NCI-H1694 treated with DMSO at 0.1 percent for 48 hours (cell line): Measurements from ENCODE around the gene CMIP.
"Not testable (repeated sequence)": the region's sequence is repeated elsewhere in the genome, so short reads cannot be mapped to it uniquely, and the experiment has no call there.

Experiments used
- DNase-seq: peaks from one replicate; lab custom pipeline; 2025; lab: John Stamatoyannopoulos, UW

Gene CMIP

DNA sequence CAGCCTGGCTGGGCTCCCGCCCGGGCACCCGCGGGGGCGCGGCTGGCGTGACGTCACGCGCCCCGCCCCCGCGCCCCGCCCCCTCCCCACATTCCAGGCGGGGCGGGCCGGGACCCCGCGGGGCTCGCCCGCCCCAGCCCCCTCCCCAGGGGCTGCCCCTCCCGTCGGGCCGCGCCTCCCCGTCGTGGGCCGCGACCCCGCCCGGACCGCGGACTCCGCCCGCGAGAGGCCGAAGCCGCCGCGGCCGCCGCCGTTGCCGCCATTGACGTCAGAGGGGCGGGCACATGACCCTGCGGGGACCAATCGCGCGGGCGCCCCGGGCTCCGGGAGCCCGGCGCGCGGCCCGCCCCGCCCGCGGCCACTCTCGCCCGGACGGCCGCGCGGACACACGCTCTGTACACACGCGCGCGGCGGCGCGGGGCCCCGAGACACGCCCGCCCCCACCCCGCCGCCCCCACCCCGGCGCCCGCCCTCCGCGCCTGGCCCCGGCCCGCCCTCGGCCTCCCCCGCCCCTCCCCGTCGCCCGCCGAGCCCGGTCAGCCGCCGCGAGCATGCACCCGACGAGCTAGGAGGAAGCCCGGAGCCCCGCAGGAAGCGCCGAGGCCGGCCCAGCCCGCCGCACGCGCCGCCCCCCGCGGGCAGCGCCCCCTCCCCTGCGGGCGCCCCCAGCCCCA lies at the start of gene CMIP:
Gene CMIP (plus strand): TSS at position 361 of the 674 bp plus-strand sequence.
- peak; percentile 5 for DNase-seq

- no peak for DNase-seq
Measured at GRCh38 chr16:81394966-81395655, 49.5 kb upstream of the CMIP start.

GRCh38 chr16:81397058-81397878 lies 47.3 kb upstream of the CMIP start:
- DNase-seq: no peak

- DNase-seq: no peak
Measured at GRCh38 chr16:81397879-81398520, 46.6 kb upstream of the CMIP start.

- DNase-seq: no peak
Measured at GRCh38 chr16:81399909-81400308, 44.7 kb upstream of the CMIP start.

DNA sequence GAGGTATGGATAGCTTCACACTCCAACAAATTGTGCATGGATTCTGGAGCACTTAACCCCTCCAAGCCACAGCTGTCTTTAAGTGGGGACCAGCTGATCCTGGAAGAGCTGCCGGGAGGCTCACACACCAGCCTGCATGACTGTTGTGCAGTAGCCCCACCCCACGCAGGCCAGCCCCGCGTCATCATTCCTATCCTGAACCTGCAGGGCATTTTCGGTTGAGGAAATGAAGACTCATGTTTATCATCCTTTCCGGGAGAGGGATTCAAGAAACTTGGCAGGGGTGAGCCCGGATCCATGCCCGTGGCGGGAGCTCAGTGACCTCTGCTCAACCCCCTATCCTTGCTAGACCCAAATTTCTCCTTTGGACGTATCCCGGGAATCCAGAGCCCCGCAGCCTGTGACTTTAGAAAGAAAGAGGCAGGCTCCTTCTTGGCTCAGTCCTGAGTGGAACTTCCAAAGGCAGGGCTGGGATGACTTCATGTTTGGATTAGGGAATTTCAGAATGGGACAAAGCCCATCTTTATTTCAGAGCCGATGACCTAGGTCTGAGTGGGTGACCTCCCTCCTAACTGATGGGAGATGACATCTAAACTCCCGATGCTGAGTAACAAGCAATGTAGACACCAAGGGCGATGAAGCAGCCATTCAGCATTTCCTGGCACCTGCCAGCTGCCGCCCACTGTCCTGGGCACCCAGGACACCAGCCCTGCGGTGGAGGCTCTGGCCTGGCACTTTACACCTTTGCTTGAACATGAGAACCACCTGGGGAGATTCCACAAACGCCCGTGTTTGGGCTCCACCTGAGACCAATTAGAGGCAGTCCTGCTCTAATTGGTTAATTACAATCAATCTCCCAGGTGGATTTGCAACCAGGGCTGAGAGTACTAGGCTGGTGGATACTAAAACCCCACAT lies 43.3 kb upstream of the CMIP start:
- no peak for DNase-seq

DNA sequence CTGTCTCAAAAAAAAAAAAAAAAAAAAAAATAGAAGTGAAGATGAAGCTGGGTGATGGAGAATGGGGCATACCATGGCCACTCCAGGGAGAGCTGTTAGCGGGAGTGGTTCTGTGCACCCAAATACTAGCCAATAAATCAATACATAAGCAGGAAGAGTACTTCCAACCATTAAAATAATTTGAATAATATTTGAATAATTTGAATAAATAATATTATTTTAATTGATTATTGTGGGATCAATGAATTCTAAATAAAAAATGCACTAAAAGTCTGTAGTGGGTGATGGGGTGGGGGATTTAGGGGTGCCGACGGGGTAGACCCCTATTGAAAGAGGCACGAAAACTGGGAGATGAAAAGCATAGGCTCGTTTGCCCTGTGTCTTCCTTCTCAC lies 41.4 kb upstream of the CMIP start:
- no peak for DNase-seq

- peak; percentile 31 for DNase-seq
Measured at GRCh38 chr16:81403601-81404391, 40.8 kb upstream of the CMIP start.

- not testable (repeated sequence) for DNase-seq
Measured at GRCh38 chr16:81405002-81405401, 39.6 kb upstream of the CMIP start.

- DNase-seq: no peak
Measured at GRCh38 chr16:81405702-81406113, 38.9 kb upstream of the CMIP start.

GRCh38 chr16:81408409-81408950 lies 36.1 kb upstream of the CMIP start:
- no peak for DNase-seq

DNA sequence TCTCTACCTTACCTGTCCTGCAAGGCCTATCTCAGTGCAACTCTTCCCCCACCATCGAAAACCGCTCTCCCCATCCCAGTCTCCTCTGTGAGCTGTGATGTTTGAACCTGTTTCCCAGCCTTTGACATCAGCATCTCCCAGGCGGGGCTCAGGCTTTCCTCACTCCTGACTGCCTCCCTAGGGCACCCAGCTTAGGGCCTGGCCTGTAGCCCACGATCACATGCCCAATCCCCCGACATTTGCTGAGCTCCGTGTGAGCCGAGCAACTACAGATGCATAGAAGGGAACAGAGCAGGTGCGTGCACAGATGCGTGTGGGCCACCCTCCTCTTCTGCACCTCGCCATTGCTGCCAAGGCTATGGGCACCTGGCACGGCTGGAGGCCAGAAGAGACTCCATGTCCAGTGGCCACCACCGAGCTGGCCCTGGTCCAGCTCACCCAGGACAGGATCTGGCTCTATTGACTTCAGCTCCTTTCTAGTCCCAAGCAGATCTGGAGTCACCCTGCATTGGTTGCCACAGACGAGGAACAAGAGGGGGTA lies 35.5 kb upstream of the CMIP start:
- no peak for DNase-seq

DNA sequence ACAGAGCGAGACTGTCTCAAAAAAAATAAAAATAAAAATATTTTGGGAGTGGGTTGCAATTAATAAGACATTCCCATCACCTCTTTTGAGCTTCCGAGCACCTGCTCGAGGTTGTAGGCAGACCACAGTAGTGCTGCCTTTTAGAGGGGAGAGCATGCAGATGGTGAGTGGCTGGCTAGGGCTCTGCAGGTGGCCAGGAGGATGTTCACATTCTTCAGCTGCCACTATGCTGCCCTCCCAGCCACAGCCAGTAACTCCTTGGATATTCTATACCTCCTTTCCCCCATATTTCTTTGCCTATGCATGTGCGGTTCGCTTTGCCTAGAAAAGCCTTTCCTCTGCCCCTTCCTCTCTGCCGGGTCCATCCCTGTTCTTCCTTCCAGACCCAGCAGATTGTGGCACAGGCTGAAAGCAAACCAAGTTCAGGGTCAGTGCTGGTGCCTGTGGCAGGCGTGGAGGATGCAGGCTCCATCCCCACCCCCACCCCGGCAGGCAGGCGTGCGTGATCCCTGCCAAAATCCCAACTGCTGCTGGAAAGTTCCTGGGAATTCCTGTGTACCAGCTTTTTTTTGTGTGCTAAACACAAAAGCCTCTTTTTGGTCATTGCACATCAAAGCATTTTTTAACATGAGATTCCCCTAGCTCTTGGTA lies 33.8 kb upstream of the CMIP start:
- DNase-seq: no peak

DNA sequence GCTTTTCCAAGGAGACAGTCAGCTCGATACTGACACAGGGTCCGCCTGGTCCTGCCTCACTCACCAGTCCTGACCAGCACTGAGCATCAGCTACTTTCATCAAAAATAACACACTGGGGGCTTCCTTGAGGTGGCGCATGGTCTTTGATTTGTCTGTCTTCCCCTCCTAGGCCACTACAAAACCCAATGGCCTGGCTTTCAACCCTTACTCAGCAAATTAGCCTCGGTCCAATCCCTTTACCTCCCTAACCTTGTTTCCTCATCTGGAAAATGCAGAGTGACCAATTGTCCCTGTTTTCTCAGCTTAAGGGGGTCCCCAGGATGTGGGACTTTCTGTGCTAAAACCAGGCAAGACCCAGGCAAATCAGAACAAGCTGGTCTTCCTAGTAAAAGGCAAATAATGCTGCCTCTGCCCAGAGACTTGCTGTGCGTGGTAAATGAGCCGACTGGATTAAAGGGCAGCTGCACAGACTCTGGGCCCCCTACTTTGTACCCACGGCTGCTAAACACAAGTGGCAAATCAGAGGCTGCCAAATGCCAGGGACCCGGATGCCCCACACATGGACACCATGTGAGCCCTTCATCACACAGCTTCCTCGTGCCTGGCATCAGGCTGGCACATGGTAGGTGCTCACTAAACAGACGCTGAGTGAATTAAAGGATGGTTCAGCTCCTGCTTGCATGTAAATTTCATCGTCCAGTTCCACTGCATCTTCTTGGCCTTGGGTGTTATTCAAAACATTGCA lies 31.2 kb upstream of the CMIP start:
- no peak for DNase-seq

DNA sequence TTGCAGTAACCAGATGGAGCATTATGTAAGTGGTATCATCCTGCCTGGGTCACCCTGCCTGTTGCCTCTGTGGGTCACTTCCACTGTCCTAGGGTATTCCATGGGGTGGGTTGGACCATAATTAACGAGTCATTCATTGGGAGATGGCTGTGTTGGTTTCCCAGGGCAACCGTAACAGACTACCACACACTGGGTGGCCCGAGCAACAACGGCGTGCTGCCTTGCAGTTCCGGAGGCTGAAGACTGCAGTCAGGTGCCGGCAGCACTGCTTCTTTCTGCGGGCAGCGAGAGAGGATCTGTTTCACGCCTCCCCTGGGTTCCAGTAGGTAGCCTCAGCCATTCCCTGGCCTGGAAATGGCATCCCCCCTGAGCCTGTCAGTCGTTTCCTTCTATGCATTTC lies 28.9 kb upstream of the CMIP start:
- no peak for DNase-seq

DNA sequence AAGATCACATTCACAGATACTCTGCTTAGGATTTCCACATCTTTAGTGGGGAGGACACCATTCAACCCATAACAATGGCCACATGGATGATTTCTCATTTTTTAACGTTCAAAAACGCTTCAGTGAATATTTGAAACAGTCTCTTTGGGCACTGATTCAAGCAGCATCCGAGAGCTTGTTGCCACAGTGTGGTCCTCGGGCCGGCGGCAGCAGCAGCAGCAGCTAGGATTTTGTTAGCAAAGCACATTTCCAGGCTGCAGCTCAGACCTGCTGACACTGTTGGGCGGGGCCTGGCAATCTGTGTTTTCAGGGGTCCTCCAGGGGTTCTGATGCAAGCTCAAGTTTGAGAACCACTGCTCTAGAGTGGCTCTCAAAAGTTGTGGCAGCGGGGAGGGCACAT lies 27.9 kb upstream of the CMIP start:
- DNase-seq: no peak

- no peak for DNase-seq
Measured at GRCh38 chr16:81417210-81417609, 27.4 kb upstream of the CMIP start.

- DNase-seq: no peak
Measured at GRCh38 chr16:81419806-81420205, 24.8 kb upstream of the CMIP start.

GRCh38 chr16:81421126-81421525 lies 23.5 kb upstream of the CMIP start:
- no peak for DNase-seq
